Stimulated activated CD8-positive, alpha-beta memory T cell treated with anti-CD3 and anti-CD28 coated beads, Interleukin-4, amount 100 ng/mL, for 48 hours (primary cell): ENCODE results near the gene KPNA5.
"Not testable (repeated sequence)": the region's sequence is repeated elsewhere in the genome, so short reads cannot be mapped to it uniquely, and the experiment has no call there.

Experiments
- DNase-seq: peaks from one replicate; pipeline ENCODE4 v3.0.0-alpha.2; 2020

The KPNA5 gene

DNA sequence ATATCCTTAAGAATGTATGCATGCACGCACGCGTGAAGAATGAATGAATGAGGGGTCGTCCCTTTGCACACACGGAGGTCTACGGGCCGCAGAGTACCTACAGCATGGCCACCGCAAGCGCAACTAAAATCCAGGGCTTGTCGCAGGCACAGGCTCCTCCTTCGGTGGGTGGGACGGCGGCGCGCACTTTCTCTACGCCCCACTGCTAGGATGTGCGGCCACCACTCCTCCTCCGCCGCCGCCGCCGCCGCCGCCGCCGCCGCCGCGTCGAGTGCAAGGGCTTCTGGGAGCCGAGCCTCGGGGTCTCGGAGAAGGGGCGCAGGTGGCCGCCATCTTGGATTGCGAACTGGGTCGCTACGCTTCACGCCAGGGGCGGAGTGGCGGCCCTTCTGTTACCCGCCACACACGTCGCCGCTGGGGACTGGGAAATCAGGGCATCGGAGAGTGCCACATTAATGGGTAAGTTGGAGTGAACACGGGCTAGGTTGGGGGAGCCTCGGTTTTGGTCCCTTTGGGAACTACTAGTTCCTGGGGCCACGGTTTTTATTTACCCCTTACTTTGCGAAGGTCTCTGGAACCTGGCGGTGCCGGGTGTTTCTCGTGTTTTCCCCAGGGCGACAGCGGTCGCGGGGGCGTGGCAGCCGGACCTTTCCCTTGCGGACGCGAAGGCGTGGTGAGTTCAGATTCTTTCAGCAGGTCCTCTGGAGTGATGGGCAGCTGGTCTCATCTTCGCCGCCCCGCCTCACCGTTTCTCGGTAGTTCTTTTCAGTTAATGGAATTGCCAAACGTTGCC lies at the start of gene KPNA5:
Gene KPNA5, plus strand, starts transcription at position 332 of the 793 bp plus-strand sequence. Its CDS starts 124 bp downstream, at position 456.
- DNase-seq = peak; percentile 92

DNA sequence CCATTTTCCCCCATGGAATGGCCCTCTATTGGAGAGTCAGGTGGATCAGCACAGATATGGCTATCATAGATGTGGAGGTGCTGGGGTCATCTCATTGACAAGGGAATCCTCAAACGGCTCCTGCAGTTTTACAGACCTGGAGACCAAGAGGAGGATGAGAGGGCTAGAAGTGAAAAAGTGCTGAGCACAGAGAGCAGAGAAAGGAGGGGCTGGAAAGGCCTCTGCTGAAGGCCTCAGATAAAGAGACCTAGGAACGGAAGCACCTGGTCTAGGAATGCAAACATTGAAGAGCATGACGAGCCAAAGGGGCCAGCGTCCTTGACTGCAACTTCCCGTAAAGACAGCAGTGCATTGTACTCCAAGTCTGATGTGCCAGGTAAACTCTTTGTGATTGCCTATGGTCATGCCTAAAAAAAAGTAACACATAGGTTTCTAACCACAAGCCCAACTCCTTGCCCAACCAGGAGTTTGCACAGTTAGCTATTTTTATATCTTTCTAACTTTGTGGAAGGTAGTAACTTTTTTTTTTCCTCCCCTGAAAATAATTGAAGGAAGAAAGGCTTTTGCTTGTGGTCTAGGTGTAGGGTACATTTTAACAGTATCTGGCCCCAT lies 49.5 kb upstream of the KPNA5 start:
- DNase-seq = no peak

GRCh38 chr6:116633685-116634084 lies 47.3 kb upstream of the KPNA5 start:
- no peak for DNase-seq

- DNase-seq = no peak
Measured at GRCh38 chr6:116648156-116648555, 32.9 kb upstream of the KPNA5 start.

GRCh38 chr6:116649129-116649528 lies 31.9 kb upstream of the KPNA5 start:
- DNase-seq = no peak

DNA sequence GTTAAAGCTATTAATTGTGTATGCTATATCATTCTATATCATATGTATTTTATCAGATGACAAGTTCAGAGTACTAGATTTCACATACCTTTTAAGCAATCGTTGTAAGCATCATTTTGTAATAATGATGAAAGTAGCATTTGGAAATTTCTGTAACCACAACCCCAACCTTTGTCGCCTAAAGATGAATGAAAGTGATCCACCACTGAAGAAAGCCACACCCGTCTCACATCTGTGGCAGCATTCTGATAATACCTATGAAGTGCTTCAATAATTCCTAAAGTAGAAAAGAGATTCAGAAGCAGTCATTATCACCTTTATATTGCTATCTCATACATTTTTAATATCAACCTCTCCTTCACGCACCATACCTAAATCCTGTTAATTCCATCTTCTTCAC lies 29.1 kb upstream of the KPNA5 start:
- no peak for DNase-seq

GRCh38 chr6:116661594-116661993 lies 19.4 kb upstream of the KPNA5 start:
- no peak for DNase-seq

- DNase-seq = no peak
Measured at GRCh38 chr6:116662202-116662601, 18.8 kb upstream of the KPNA5 start.

- no peak for DNase-seq
Measured at GRCh38 chr6:116663308-116663707, 17.7 kb upstream of the KPNA5 start.

GRCh38 chr6:116664169-116664568 lies 16.8 kb upstream of the KPNA5 start:
- DNase-seq = not testable (repeated sequence)

GRCh38 chr6:116665464-116665863 lies 15.5 kb upstream of the KPNA5 start:
- no peak for DNase-seq

- no peak for DNase-seq
Measured at GRCh38 chr6:116666869-116667268, 14.1 kb upstream of the KPNA5 start.

GRCh38 chr6:116667623-116668022 lies 13.4 kb upstream of the KPNA5 start:
- no peak for DNase-seq

- no peak for DNase-seq
Measured at GRCh38 chr6:116672306-116672705, 8.7 kb upstream of the KPNA5 start.

- no peak for DNase-seq
Measured at GRCh38 chr6:116676021-116676420, 5.0 kb upstream of the KPNA5 start.

- peak; percentile 36 for DNase-seq
Measured at GRCh38 chr6:116682334-116682712, 1.3 kb downstream of the KPNA5 start.

DNA sequence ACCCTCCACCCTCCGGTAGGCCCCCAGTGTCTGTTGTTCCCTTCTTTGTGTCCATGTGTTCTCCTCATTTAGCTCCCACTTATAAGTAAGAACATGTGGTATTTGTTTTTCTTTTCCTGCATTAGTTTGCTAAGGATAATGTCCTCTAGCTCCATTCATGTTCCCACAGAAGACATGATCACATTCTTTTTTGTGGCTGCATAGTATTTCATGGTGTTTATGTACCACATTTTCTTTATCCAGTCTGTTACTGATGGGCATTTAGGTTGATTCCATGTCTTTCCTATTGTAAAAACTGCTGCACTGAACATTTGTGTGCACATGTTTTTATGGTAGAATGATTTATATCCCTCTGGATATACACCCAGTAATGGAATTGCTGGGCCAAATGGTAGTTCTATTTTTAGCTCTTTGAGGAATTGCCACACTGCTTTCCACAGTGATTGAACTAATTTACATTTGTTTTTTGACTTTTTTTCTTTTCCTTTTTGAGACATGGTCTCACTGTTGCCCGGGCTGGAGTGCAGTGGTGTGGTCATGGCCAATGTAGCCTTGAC lies 4.5 kb downstream of the KPNA5 start:
- DNase-seq = no peak

DNA sequence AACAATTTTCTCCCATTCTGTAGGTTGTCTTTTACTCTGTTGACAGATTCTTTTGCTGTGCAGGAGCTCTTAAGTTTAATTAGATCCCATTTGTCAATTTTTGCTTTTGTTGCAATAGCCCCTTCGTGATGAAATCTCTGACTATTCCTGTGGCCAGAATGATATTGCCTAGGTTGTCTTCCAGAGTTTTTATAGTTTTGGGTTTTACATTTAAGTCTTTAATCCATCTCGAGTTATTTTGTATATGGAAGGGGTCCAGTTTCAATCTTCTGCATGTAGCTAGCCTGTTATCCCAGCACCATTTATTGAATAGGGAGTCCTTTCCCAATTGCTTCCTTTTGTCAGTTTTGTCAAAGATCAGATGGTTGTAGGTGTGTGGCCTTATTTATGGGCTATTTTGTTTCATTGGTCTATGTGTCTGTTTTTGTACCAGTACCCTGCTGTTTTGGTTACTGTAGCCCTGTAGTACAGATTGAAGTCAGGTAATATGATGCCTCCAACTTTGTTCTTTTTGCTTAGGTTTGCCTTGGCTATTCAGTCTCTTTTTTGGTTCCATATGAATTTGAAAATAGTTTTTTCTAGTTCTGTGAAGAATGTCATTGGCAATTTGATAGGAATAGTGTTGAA lies 5.6 kb downstream of the KPNA5 start:
- not testable (repeated sequence) for DNase-seq

GRCh38 chr6:116691154-116691553 lies 10.1 kb downstream of the KPNA5 start:
- no peak for DNase-seq

DNA sequence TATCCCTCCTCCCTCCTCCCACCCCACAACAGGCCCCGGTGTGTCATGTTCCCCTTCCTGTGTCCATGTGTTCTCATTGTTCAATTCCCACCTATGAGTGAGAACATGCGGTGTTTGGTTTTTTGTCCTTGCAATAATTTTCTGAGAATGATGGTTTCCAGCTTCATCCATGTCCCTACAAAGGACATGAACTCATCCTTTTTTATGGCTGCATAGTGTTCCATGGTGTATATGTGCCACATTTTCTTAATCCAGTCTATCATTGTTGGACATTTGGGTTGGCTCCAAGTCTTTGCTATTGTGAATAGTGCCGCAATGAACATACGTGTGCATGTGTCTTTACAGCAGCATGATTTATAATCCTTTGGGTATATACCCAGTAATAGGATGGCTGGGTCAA lies 11.9 kb downstream of the KPNA5 start:
- DNase-seq = not testable (repeated sequence)

DNA sequence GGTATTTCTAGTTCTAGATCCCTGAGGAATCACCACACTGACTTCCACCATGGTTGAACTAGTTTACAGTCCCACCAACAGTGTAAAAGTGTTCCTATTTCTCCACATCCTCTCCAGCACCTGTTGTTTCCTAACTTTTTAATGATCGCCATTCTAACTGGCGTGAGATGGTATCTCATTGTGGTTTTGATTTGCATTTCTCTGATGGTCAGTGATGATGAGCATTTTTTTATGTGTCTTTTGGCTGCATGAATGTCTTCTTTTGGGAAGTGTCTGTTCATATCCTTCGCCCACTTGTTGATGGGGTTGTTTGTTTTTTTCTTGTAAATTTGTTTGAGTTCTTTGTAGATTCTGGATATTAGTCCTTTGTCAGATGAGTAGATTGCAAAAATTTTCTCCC lies 12.3 kb downstream of the KPNA5 start:
- DNase-seq = not testable (repeated sequence)

- DNase-seq = no peak
Measured at GRCh38 chr6:116695401-116695800, 14.4 kb downstream of the KPNA5 start.

DNA sequence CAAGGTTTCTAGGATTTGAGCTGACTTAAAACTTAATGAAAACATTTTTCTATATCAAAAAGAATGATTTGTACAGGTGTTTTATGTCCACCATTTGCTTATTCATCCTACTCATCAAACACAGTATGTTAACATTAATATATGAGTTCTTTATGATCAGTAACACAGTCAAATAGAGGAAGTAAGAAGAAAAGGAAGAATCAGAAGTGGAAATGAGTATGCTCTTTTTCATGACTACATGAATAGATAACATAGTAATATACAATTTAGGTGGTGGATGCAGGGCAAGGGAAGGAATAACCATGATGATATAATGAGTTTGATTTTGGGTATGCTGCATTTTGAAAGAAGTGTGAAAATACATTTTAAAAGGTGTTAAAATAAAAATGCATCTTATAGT lies 16.5 kb downstream of the KPNA5 start:
- no peak for DNase-seq

DNA sequence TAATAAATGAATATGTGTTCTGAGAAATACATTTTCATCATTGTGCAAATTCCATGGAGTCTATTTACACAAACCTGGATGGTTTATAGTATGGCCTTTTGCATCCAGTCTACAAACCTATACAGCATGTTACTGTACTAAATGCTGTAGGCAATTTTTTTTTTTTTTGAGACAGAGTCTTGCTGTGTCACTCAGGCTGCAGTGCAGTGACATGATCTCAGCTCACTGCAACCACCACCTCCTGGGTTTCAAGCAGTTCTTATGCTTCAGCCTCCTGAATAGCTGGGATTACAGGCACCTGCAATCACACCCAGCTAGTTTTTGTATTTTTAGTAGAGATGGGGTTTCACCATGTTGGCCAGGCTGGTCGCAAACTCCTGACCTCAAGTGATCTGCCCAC lies 22.9 kb downstream of the KPNA5 start:
- not testable (repeated sequence) for DNase-seq
